Activated CD4-positive, alpha-beta T cell treated with anti-CD3 and anti-CD28 coated beads, Interleukin-2, amount 50 U/mL, for 4 hours (primary cell): ENCODE data around the gene PRIM2.
"Not testable (repeated sequence)": the region's sequence is repeated elsewhere in the genome, so short reads cannot be mapped to it uniquely, and the experiment has no call there.

Experiments
- DNase-seq, 2 experiments: peaks; one replicate each; pipeline ENCODE4 v3.0.0-alpha.2; 2020

The PRIM2 gene

DNA sequence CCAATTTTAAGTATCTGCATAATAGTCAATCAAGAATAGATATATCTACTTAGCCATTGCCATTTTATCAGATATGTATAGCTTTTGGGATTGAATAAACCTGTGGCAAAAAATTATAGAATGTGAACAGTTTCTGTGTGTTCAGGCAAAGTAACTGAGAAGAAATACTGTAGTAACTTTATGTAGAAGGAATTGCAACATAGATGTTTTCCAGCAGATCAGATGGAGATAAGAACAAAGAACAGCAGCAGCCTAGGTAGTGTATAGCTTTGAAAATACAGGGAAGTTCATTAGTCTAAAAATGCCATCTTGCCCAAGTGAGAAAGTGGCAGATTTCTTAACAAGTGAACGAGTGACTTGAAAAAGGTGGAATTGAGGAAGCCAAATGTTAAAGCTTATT, 197.7 kb downstream of the PRIM2 start:
- DNase-seq = not testable (repeated sequence)

GRCh38 chr6:57515845-57516244, 198.4 kb downstream of the PRIM2 start:
- not testable (repeated sequence) for DNase-seq

DNA sequence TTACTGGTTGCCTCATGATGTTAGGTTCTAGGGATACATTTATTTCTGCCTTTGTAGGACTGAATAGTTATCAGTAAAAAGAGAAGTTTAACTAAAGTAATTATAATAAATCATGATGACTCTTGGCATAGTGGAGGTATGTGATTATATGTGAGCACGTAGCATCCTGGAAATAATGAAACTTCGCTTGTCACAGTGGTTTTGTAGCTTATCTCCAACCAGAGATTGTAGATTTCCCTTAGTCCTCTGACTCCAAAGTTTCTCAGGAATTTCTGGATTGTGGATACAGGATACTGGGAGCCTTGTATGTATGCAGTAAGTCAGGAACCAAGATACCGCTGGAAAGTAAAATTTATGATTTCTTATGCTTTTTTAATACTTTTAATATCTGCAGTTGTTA, 199.3 kb downstream of the PRIM2 start:
- not testable (repeated sequence) for DNase-seq

GRCh38 chr6:57519198-57519597, 201.8 kb downstream of the PRIM2 start:
- DNase-seq = not testable (repeated sequence)

DNA sequence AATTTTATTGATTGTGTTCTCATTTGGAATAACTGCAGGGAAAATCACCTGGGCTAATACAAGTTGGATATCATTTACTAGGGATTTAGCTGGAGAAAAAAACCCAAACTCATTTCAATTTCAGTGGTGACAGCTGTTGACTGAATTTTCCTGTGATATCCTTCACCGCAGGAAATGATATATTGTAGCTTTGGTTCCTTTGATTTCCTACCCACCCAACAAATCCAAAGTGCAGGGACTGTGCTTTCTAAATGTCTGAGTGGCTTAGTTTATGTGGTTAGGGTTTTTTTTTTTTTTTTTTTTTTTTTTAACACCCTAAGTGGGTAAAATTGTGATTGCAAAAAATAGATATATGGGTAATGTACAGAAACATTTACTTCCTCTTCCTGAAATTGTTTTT, 203.7 kb downstream of the PRIM2 start:
- DNase-seq = not testable (repeated sequence)

DNA sequence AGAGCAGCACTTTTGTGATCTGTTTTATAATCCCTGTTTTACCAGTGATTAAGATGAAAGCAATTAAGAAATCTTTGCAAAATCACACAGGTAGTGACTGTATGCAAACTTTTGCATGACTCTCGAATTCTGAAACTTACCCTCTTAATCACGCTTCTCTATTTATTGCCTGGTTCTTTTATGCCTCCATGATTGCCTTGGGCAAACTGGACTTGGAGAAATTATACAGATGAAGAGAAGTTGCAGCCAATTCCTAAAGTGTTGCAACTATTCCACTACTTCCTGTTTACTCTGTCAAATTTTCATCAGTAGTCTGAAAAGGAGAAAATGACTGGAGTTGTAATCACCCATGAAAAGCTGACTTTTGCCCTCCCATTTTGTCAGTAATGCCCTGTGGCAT, 205.8 kb downstream of the PRIM2 start:
- DNase-seq = not testable (repeated sequence)

DNA sequence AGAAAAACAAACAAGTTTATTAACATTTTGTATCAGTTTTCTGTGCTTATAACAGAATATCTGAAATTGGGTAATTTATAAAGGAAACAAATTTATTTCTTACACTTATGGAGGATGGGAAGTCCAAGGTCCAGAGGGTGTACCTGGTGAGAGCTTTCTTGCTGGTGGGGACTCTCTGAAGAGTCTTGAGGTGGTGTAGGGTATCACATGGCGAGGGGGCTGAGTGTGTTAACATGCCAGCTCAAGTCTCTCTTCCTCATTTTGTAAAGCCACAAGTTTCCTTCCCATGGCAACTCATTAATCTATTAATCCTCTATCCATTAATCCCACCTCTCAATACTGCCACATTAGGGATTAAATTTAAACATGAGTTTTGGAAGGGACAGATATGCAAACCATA, 212.3 kb downstream of the PRIM2 start:
- DNase-seq = not testable (repeated sequence)

DNA sequence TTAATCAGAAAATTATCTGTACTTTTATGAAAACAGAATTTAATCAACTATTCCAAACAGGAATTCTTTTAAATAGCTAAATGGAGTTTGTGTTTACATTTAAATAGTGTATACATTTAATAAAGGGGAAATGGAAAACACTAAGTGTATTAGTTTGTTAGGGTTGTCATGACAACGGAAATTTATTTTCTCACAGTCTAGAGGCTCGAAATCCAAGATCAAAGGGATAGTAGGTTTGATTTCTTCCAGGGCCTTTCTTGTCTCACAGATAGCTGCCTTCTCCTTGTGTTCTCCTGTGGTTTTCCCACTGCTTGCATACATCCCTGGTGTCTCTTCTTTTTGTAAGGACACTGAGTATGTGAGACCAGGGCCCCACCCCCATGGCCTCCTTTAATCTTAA, 215.2 kb downstream of the PRIM2 start:
- DNase-seq = not testable (repeated sequence)

GRCh38 chr6:57535121-57535520, 217.7 kb downstream of the PRIM2 start:
- not testable (repeated sequence) for DNase-seq

DNA sequence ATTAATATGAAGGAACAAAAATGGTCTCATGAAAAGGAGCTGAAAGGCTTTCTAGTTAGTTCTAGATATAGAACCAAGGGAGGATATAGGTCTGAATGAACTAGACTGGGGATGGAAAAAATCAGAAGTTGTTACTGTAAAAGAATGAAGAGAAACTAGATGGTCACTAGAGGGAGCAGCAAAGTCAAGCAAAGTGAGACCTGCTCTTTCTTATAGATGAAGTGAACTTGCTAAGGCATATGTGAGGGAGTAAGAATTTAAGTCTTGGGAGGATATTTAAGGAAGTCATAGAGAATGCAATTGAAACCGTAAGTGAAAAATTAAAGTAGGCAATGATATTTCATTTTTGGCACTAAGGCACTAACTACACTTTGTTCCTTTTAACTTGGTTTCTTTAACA, 218.6 kb downstream of the PRIM2 start:
- DNase-seq = not testable (repeated sequence)

DNA sequence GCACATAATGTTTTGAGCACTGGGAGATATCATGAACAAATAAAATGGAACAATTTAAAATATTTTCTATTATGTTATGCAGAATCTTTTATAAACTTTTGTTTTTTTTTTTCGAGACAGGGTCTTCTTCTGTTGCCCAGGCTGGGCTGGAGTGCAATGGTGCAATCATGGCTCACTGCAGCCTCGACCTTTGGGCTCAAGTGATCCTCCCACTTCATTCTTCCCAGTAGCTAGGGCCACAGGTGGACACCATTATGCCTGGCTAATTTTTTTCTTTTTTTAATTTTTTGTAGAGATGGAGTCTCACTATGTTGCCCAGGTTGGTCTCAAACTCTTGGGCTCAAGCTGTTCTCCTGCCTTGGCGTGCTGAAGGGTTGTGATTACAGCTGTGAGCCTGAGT, 220.5 kb downstream of the PRIM2 start:
- not testable (repeated sequence) for DNase-seq

DNA sequence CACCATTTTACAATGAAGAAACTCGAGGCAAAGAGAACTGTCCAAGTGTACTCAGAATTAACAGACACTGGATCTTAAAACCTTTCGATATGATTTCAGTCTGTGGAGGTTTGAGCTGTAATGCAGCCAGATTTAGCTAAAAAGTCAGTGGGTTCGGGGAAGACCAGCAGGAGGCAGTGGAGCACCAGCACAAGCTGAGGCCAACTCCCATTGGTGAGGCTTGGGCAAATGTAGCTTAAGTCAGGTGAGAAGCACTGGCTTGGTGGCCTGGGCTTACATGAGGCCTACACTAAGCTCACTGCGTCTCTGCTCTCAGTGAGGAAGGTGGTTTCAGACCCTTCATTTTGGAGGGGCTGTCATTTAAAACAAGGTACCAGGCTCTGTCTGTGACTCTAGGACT, 234.5 kb downstream of the PRIM2 start:
- not testable (repeated sequence) for DNase-seq

- not testable (repeated sequence) for DNase-seq
Observed at GRCh38 chr6:57557855-57558254, 240.4 kb downstream of the PRIM2 start.

- DNase-seq = not testable (repeated sequence)
Observed at GRCh38 chr6:57559170-57559569, 241.7 kb downstream of the PRIM2 start.

DNA sequence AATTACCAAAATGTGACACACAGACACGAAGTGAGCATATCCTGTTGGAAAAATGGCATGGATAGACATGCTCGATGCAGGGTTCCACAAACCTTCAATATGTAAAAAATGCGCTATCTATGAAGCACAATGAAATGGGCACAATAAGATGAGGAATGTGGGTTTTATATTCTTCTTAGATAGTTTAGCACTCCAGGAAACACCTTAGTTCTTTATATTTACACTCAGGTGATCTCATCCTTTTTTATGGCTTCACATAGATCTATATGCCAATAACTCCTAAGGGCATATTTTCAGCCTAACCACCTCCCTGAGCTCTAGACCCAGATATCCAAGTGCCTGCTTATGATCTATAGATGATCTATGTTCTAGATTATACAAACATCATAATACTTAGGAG, 244.8 kb downstream of the PRIM2 start:
- DNase-seq = not testable (repeated sequence)

- DNase-seq = not testable (repeated sequence)
Observed at GRCh38 chr6:57572119-57572518, 254.7 kb downstream of the PRIM2 start.

GRCh38 chr6:57572844-57573243, 255.4 kb downstream of the PRIM2 start:
- not testable (repeated sequence) for DNase-seq

GRCh38 chr6:57577023-57577422, 259.6 kb downstream of the PRIM2 start:
- not testable (repeated sequence) for DNase-seq

DNA sequence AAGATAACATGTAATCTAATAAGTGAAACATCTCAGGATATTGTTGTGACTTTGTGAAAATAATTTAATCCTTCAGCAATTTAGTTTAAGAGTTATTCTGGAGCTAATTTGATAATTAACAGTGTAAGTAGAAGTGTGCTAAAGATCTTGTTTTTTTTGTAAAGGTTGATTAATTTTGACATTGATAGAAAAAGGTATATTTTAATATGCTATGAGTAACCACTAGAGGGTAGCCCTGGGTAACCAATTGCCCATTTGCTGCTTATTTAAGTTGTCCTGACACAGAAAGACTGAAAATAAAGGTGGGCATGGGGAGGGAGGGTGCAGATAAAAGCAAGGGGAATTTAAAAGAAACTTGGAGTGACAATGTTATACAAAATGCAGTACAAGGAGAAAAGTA, 262.1 kb downstream of the PRIM2 start:
- not testable (repeated sequence) for DNase-seq

GRCh38 chr6:57581586-57581985, 264.2 kb downstream of the PRIM2 start:
- DNase-seq = not testable (repeated sequence)

DNA sequence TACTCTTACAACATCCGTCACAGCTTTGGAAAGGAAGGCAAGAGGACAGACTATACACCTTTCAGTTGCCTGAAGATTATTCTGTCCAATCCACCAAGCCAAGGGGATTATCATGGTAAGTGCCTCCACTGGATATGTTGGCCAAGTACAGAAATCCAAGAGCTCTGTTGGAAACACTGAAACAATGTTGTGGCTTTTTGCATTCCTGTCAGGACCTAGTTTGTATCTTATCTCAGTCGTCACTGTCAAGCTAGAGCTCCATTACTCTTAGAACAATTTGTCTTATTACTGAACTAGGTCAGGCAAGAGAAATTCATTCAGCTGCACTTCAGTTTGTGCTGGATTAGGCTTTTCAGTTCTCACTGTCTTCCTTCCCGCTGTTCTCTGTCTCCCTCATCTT, 283.7 kb downstream of the PRIM2 start:
- DNase-seq = not testable (repeated sequence)

DNA sequence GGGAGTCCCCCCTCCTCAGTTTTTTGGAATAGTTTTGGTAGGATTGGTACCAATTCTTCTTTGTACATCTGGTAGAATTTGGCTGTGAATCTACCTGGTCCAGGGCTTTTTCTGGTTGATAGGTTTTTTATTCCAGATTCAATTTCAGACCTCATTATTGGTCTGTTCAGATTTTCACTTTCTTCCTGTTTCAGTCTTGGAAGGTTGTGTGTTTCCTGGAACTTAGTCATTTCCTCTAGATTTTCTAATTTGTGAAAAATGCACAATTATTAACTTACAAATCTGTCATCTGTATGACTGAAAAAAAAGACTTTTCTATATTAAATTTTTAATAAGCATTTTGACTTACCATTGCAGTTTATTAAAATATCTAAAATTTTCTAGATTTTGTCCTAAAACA, 287.9 kb downstream of the PRIM2 start:
- DNase-seq = not testable (repeated sequence)

- not testable (repeated sequence) for DNase-seq
Observed at GRCh38 chr6:57606331-57606730, 288.9 kb downstream of the PRIM2 start.

GRCh38 chr6:57610612-57611011, 293.2 kb downstream of the PRIM2 start:
- DNase-seq = not testable (repeated sequence)

- DNase-seq = not testable (repeated sequence)
Observed at GRCh38 chr6:57618959-57619358, 301.5 kb downstream of the PRIM2 start.

DNA sequence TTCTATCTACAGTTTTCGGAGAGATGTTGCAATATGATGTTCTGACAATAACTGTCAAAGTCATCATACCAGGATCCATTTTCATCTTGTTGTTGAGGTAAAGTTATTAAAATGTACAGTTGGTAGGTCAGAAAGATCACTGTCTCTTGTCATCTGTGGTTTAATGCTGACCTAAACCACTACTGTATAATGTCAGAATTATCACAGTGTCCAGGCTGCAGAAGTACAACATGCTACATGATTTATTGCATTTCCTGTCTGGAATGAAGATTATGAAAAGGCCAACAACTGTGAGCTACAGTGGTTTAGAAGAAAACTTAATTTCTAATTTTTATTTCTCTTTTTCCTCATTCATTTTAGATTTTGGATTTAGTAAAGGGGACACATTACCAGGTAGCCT, 314.3 kb downstream of the PRIM2 start:
- not testable (repeated sequence) for DNase-seq
